H1 (cell line): Measurements from ENCODE around the gene PRXL2B. TPM values are rescaled to one million over a fixed set of nuclear protein-coding genes. Genes with fewer than 3 reads are reported as not detected.

Source experiments
- ATF2 ChIP-seq: IDR thresholded peaks from 2 replicates; pipeline ENCODE4 v1.6.1; 2012; ENCODE audit warnings: low read length, inconsistent platforms
- JUN ChIP-seq: IDR thresholded peaks from 2 replicates; pipeline ENCODE4 v1.6.1; 2011; ENCODE audit warnings: low read depth, mild to moderate bottlenecking, improper control_type of control experiment, low read length
- polyA plus RNA-seq, 7 experiments: library from polyadenylated mRNA; depleted of rRNA in 3 of 7; stranded (reverse) in 5 of 7; unstranded in 2 of 7; fragments of >200 nt in 5 of 7; fragments of 200-250 nt in 2 of 7; gene quantifications; 1 replicate in 5 of 7; 2 replicates in 1 of 7; 4 replicates in 1 of 7; pipeline versions ENCODE4 v1.2.1 to v1.2.3, GENCODE V29; 2011 to 2013; ENCODE audit warnings: missing spikeins in 2 of 7, mixed read lengths in 2 of 7
- total RNA-seq: library from RNA; stranded (reverse); fragmentation: NEBNext Ultra II Directional; extraction: Animal tissue kit (Norgen Biotek cat#: 25700); gene quantifications from 2 replicates; pipeline ENCODE4 v1.2.1, GENCODE V29; 2021

PRXL2B gene
- total and polyA plus RNA-seq, 2 of the 8 experiments (the other 6 are each of a cell fraction or from before 2014, with no cell fraction given), result 35.3 to 46.0 TPM

GRCh38 chr1:2538376-2538775, 48.2 kb upstream of the PRXL2B start (continued):
- TF ChIP-seq ATF2 (no peak), JUN (no peak)
- TF ChIP-seq, all 59 proteins: peak for 0
